Hypothalamus (tissue), 51 donors: ENCODE measurements around the gene FAM149A.

Experiments
- DNase-seq, 51 donors: peaks; one replicate each; lab custom pipeline; 2025; lab: John Stamatoyannopoulos, UW

FAM149A gene

GRCh38 chr4:186150926-186151325 lies 46.4 kb downstream of the FAM149A start:
- DNase-seq = no peak

- no peak for DNase-seq
Observed at GRCh38 chr4:186151499-186151898, 47.0 kb downstream of the FAM149A start.

- no peak for DNase-seq
Observed at GRCh38 chr4:186158021-186158813, 53.7 kb downstream of the FAM149A start.

GRCh38 chr4:186158966-186159365 lies 54.5 kb downstream of the FAM149A start:
- DNase-seq = no peak

- DNase-seq = no peak
Observed at GRCh38 chr4:186159613-186160012, 55.1 kb downstream of the FAM149A start.

- DNase-seq = no peak
Observed at GRCh38 chr4:186161138-186161537, 56.6 kb downstream of the FAM149A start.

GRCh38 chr4:186166852-186167512 lies 62.5 kb downstream of the FAM149A start:
- DNase-seq = no peak

GRCh38 chr4:186167605-186168004 lies 63.1 kb downstream of the FAM149A start:
- no peak for DNase-seq

- DNase-seq = no peak
Observed at GRCh38 chr4:186168750-186169149, 64.2 kb downstream of the FAM149A start.

GRCh38 chr4:186169333-186169944 lies 64.9 kb downstream of the FAM149A start:
- no peak for DNase-seq

- no peak for DNase-seq
Observed at GRCh38 chr4:186169945-186170802, 65.7 kb downstream of the FAM149A start.

- DNase-seq = no peak
Observed at GRCh38 chr4:186170966-186171365, 66.5 kb downstream of the FAM149A start.

GRCh38 chr4:186172546-186172945 lies 68.0 kb downstream of the FAM149A start:
- no peak for DNase-seq

- DNase-seq = no peak
Observed at GRCh38 chr4:186188107-186188506, 83.6 kb downstream of the FAM149A start.

GRCh38 chr4:186189656-186190055 lies 85.2 kb downstream of the FAM149A start:
- DNase-seq = peak in 1 of 51 donors; percentile 29

GRCh38 chr4:186190581-186191199 lies 86.2 kb downstream of the FAM149A start:
- DNase-seq = peak in 31 of 51 donors; percentile 42 to 94 (median 69)

- DNase-seq = peak; percentile 35 to 95 (median 76)
Observed at GRCh38 chr4:186191200-186192065, 86.9 kb downstream of the FAM149A start, which contains the start of gene CYP4V2. Gene CYP4V2 (plus strand): TSS chr4:186191567. CDS start chr4:186191824, 257 bp downstream.

GRCh38 chr4:186192066-186192612 lies 87.6 kb downstream of the FAM149A start:
- peak in 38 of 51 donors; percentile 19 to 86 (median 52) for DNase-seq

GRCh38 chr4:186193851-186194250 lies 89.3 kb downstream of the FAM149A start:
- DNase-seq = no peak
